Measurements from ENCODE around the gene TMEM130.

Gene TMEM130

DNA sequence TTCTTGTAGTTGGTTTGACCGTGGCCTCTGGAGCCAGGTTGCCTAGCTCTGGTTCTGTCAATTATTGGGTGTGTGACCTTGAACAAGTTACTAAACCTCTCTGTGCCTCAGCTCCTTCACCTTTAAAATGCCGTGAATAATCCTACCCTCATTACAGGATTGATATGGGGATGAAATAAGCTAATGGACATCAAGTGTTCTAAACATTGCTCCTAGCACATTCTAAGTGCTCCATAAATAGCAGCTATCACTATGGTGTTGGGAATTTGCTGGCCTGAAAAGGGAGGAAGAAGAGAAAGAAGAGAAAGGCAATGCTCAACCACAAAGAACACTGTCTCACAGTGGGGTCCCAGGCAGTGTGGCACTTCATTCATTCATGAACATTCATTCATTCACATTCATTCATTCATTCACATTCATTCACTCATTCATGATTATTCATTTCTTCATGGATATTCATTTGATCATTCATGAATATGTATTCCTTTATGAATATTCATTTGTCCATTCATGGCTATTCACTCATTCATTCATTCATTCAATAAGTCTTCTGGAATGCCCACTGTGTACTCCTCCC is 38.8 kb downstream of the TMEM130 start:
- Mint-ChIP-seq H3K27ac (no peak overlapping the region), H3K36me3 (ENCODE audit: insufficient read depth) (no peaks in the 10 kb centered on the region), H3K4me3 (no peak overlapping the region), H3K9me3 (no peaks in the 10 kb centered on the region), H3K4me1 (ENCODE audit: low read depth in 2 of 2) (no peaks in the 10 kb centered on the region), H3K27me3 (peaks cover 7 to 64% of the 10 kb centered on the region in 2 donors)
- DNase-seq (no peak), ATAC-seq (replicated peaks) (no peak)

DNA sequence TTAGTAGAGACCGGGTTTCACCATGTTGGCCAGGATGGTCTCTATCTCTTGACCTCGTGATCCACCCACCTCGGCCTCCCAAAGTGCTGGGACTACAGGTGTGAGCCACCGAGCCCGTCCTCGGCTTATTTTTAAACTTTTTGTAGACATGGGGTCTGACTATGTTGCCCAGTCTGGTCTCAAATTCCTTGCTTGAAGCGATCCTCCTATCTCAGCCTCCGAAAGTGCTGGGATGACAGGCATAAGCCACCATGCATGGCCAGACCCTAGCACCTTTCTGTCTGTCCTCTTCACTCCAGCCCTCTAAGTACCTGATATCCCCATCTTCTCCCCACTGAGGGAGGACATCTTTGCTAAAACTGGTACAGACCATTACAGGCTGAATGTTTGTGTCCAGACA is 41.4 kb downstream of the TMEM130 start:
- H3K36me3 Mint-ChIP-seq (ENCODE audit: insufficient read depth) = no peaks in the 10 kb centered on the region
- H3K9me3 Mint-ChIP-seq = no peaks in the 10 kb centered on the region
- H3K4me3 Mint-ChIP-seq = no peak overlapping the region
- no peak for DNase-seq
- H3K27ac Mint-ChIP-seq = no peak overlapping the region
- H3K4me1 Mint-ChIP-seq (ENCODE audit: low read depth in 2 of 2) = no peaks in the 10 kb centered on the region
- no peak for ATAC-seq (replicated peaks)
- peaks cover 10 to 53% of the 10 kb centered on the region in 2 donors for H3K27me3 Mint-ChIP-seq

DNA sequence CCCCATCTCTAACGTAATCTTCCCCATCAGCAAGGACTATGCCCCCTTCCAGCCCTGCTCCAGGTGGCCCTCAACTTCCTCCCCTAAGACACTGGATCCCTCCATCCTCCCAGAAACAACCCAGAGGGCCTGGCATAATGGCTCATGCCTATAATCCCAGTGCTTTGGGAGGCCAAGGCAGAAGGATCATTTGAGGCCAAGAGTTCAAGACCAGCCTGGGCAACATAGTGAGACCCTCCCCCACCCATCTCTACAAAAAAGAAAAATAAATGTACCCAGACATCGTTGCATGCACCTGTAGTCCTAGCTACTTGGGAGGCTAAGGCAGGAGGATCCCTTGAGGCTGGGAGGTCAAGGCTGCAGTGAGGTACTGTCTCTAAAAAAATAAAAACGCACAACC is 42.6 kb downstream of the TMEM130 start:
- ATAC-seq (replicated peaks) (no peak), DNase-seq (no peak)
- Mint-ChIP-seq H3K27ac (no peak overlapping the region), H3K27me3 (peaks cover 10 to 53% of the 10 kb centered on the region in 2 donors), H3K4me3 (no peak overlapping the region), H3K9me3 (no peaks in the 10 kb centered on the region), H3K36me3 (ENCODE audit: insufficient read depth) (no peaks in the 10 kb centered on the region), H3K4me1 (ENCODE audit: low read depth in 2 of 2) (no peaks in the 10 kb centered on the region)

GRCh38 chr7:98826811-98827231 is 43.0 kb downstream of the TMEM130 start:
- Mint-ChIP-seq H3K4me1 (ENCODE audit: low read depth in 2 of 2) (no peaks in the 10 kb centered on the region), H3K9me3 (no peaks in the 10 kb centered on the region), H3K27me3 (peaks cover 10 to 54% of the 10 kb centered on the region in 2 donors), H3K4me3 (no peak overlapping the region), H3K27ac (no peak overlapping the region), H3K36me3 (ENCODE audit: insufficient read depth) (no peaks in the 10 kb centered on the region)
- no peak for DNase-seq
- no peak for ATAC-seq (replicated peaks)

DNA sequence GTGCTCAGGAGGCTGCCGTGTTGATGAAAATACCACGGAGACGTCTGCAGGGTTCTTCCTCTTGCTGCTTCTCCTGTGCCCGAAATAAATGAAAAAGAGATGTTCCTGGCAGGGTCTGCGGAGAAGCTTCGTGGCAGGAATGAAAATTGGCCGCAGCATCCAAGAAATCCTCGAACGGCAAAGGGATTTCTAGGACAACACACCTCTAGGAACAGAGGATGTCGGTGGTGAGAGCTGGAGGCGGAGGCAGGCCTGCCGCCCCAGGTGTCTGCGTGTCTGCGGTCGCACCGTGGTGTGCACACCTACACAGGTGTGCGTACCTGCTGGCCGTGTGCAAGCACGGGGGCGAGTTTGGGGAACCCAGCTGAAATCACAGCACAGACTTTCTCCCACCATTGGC is 43.4 kb downstream of the TMEM130 start:
- Mint-ChIP-seq H3K9me3 (no peaks in the 10 kb centered on the region), H3K27me3 (peaks cover 10 to 54% of the 10 kb centered on the region in 2 donors), H3K4me1 (ENCODE audit: low read depth in 2 of 2) (no peaks in the 10 kb centered on the region), H3K27ac (no peak overlapping the region), H3K4me3 (no peak overlapping the region), H3K36me3 (ENCODE audit: insufficient read depth) (no peaks in the 10 kb centered on the region)
- ATAC-seq (replicated peaks) = no peak
- DNase-seq = no peak

DNA sequence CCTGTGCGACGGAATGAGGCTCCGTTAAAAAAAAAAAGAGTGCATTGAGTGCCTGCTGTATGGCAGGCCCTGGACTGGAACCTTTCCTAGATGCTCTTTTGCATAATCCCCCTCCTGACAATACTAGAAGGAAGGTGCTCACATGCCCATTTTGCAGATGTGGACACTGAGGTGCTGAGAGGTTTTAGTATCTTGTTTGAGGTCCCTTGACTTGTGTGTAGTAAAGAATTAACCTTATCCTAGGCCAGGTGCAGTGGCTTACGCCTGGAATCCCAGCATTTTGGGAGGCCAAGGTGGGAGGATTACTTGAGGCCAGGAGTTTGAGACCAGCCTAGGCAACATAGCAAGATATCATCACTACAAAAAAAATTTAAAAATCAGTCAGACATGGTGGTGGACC is 46.6 kb downstream of the TMEM130 start:
- Mint-ChIP-seq H3K27ac (no peak overlapping the region), H3K9me3 (no peaks in the 10 kb centered on the region), H3K36me3 (ENCODE audit: insufficient read depth) (no peaks in the 10 kb centered on the region), H3K27me3 (peaks cover 10 to 38% of the 10 kb centered on the region in 2 donors), H3K4me1 (ENCODE audit: low read depth in 2 of 2) (no peaks in the 10 kb centered on the region), H3K4me3 (no peak overlapping the region)
- no peak for ATAC-seq (replicated peaks)
- DNase-seq = no peak

GRCh38 chr7:98821348-98821747 is 48.5 kb downstream of the TMEM130 start:
- H3K36me3 Mint-ChIP-seq (ENCODE audit: insufficient read depth) = no peaks in the 10 kb centered on the region

DNA sequence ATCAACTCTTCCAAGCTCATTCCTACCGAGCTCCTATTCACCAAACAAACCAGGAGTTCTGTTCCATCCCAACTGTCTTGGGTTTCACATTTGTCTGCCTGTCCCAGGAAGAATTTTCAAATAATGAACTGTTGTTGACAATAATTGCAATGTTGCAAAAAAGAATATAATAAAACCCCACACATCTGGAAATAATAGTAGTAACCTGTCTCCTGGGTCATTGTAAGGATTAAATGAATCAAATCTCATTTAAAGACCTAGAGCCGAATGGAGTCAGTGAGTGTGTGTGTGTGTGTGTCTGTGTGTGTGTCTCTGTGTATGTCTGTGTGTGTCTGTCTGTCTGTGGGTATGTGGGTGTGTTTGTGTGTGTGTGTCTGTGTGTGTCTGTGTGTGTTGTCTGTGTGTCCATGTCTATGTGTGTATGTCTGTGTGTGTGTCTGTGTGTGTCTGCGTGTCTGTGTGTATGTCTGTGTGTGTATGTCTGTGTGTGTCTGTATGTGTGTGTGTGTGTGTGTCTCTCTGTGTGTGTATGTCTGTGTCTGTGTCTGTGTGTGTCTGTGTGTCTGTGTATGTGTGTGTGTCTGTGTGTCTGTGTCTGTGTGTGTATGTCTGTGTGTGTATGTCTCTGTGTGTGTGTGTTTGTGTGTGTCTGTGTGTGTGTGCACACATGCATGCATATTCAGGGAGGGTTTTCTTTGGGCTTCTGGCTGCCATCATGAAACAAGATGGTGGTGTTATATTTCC is 52.7 kb downstream of the TMEM130 start:
- ATAC-seq (replicated peaks) (no peak), DNase-seq (no peak)
- H3K27ac Mint-ChIP-seq = no peak overlapping the region
- H3K9me3 Mint-ChIP-seq = no peaks in the 10 kb centered on the region
- no peaks in the 10 kb centered on the region for H3K36me3 Mint-ChIP-seq (ENCODE audit: insufficient read depth)
- no peak overlapping the region for H3K4me3 Mint-ChIP-seq
- no peaks in the 10 kb centered on the region for H3K4me1 Mint-ChIP-seq (ENCODE audit: low read depth in 2 of 2)
- peaks cover 7 to 13% of the 10 kb centered on the region in 2 donors for H3K27me3 Mint-ChIP-seq

More at GRCh38 chr7:98821348-98821747, 48.5 kb downstream of the TMEM130 start:
- peaks cover 17 to 23% of the 10 kb centered on the region in 2 donors for H3K27me3 Mint-ChIP-seq
- no peaks in the 10 kb centered on the region for H3K4me1 Mint-ChIP-seq (ENCODE audit: low read depth in 2 of 2)
- no peak overlapping the region for H3K4me3 Mint-ChIP-seq
- H3K27ac Mint-ChIP-seq = no peak overlapping the region
- no peak for DNase-seq
- ATAC-seq (replicated peaks) = no peak
- H3K9me3 Mint-ChIP-seq = no peaks in the 10 kb centered on the region

GRCh38 chr7:98816241-98816640 is 53.6 kb downstream of the TMEM130 start:
- H3K27me3 Mint-ChIP-seq = peaks cover 7 to 13% of the 10 kb centered on the region in 2 donors
- H3K27ac Mint-ChIP-seq = no peak overlapping the region
- H3K9me3 Mint-ChIP-seq = no peaks in the 10 kb centered on the region
- no peak overlapping the region for H3K4me3 Mint-ChIP-seq
- H3K36me3 Mint-ChIP-seq (ENCODE audit: insufficient read depth) = no peaks in the 10 kb centered on the region
- no peak for ATAC-seq (replicated peaks)
- no peak for DNase-seq
- H3K4me1 Mint-ChIP-seq (ENCODE audit: low read depth in 2 of 2) = no peaks in the 10 kb centered on the region

- DNase-seq = no peak
- H3K4me1 Mint-ChIP-seq (ENCODE audit: low read depth in 2 of 2) = no peaks in the 10 kb centered on the region
- H3K4me3 Mint-ChIP-seq = no peak overlapping the region
- no peak overlapping the region for H3K27ac Mint-ChIP-seq
- ATAC-seq (replicated peaks) = no peak
- no peaks in the 10 kb centered on the region for H3K9me3 Mint-ChIP-seq
- H3K27me3 Mint-ChIP-seq = peaks cover 7 to 13% of the 10 kb centered on the region in 2 donors
- H3K36me3 Mint-ChIP-seq (ENCODE audit: insufficient read depth) = peaks cover 4% of the 10 kb centered on the region
These were observed 54.5 kb downstream of the TMEM130 start for GRCh38 chr7:98815313-98815712.

GRCh38 chr7:98811299-98811698 is 58.5 kb downstream of the TMEM130 start:
- no peak overlapping the region for H3K4me3 Mint-ChIP-seq
- H3K36me3 Mint-ChIP-seq (ENCODE audit: insufficient read depth) = peaks cover 7% of the 10 kb centered on the region
- no peaks in the 10 kb centered on the region for H3K4me1 Mint-ChIP-seq (ENCODE audit: low read depth in 2 of 2)
- no peak overlapping the region for H3K27ac Mint-ChIP-seq
- H3K27me3 Mint-ChIP-seq = peaks cover 17 to 27% of the 10 kb centered on the region in 2 donors
- DNase-seq = no peak
- no peak for ATAC-seq (replicated peaks)
- H3K9me3 Mint-ChIP-seq = no peaks in the 10 kb centered on the region

- H3K4me3 Mint-ChIP-seq = no peak overlapping the region
- H3K27me3 Mint-ChIP-seq = peaks cover 18 to 27% of the 10 kb centered on the region in 2 donors
- H3K9me3 Mint-ChIP-seq = no peaks in the 10 kb centered on the region
- no peak for DNase-seq
- H3K36me3 Mint-ChIP-seq (ENCODE audit: insufficient read depth) = peaks cover 7% of the 10 kb centered on the region
- no peak for ATAC-seq (replicated peaks)
- H3K27ac Mint-ChIP-seq = no peak overlapping the region
- no peaks in the 10 kb centered on the region for H3K4me1 Mint-ChIP-seq (ENCODE audit: low read depth in 2 of 2)
These were observed 59.5 kb downstream of the TMEM130 start for GRCh38 chr7:98810153-98810802.

DNA sequence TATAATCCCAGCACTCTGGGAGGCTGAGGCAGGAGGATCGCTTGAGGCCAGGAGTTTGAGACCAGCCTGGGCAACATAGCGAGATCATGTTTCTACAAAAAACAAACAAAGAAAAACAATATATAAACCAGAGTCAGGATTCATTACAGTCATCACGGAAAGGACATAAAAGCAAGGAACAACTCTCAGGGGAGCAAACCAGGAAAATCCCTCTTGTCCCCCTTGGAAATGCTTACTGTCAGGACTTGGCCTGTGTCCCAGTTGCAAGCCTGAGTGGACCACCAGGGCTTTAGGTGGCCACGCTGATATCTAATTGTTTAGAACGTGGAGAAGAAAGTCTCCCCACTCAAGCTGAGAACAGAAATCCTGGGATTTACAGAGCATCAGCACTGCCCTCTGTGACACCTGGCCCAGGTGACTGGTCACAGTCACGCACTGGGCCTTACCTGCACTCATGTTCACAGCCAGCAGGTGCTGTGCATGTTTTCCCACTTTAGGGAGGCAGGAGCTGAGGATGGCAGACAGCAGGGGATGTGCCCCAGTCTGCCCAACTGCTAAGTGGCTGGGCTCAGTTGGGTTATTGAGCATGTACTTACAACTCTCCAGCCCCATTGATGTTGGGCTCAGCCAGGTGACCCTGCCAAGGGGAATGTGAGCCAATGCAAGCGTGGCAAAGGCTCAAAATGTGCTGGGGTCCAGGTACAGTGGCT is 60.9 kb downstream of the TMEM130 start:
- Mint-ChIP-seq H3K4me1 (ENCODE audit: low read depth in 2 of 2) (no peaks in the 10 kb centered on the region), H3K36me3 (ENCODE audit: insufficient read depth) (peaks cover 7% of the 10 kb centered on the region), H3K27ac (no peak overlapping the region), H3K4me3 (no peak overlapping the region), H3K27me3 (peaks cover 18 to 36% of the 10 kb centered on the region in 2 donors), H3K9me3 (no peaks in the 10 kb centered on the region)
- no peak for DNase-seq
- ATAC-seq (replicated peaks) = no peak

Measured in effector memory CD8-positive, alpha-beta T cell (primary cell).